ENCODE results near the gene AOC1. TPM values are rescaled to one million over a fixed set of nuclear protein-coding genes. Genes with fewer than 3 reads are reported as not detected.

The AOC1 gene, protein sequence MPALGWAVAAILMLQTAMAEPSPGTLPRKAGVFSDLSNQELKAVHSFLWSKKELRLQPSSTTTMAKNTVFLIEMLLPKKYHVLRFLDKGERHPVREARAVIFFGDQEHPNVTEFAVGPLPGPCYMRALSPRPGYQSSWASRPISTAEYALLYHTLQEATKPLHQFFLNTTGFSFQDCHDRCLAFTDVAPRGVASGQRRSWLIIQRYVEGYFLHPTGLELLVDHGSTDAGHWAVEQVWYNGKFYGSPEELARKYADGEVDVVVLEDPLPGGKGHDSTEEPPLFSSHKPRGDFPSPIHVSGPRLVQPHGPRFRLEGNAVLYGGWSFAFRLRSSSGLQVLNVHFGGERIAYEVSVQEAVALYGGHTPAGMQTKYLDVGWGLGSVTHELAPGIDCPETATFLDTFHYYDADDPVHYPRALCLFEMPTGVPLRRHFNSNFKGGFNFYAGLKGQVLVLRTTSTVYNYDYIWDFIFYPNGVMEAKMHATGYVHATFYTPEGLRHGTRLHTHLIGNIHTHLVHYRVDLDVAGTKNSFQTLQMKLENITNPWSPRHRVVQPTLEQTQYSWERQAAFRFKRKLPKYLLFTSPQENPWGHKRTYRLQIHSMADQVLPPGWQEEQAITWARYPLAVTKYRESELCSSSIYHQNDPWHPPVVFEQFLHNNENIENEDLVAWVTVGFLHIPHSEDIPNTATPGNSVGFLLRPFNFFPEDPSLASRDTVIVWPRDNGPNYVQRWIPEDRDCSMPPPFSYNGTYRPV
- total RNA-seq (1 to 10 TPM in 1 of 10 donors, under 1 TPM in 7, not detected in 2; 0.09 to 1.2 (median 0.37) TPM), polyA plus RNA-seq (under 1 TPM in 1 of 2 donors, not detected in 1; 0.04 TPM)
- long read RNA-seq, donor 1, partial matches to known transcripts, result 1 of 2 reads
- long read RNA-seq, donor 1, other reads (novel, unspliced or antisense), result 1 of 2 reads
- long read RNA-seq, donor 2, result 0 reads
- long read RNA-seq, donor 3, partial matches to known transcripts, result 0 of 1 reads
- long read RNA-seq, donor 3, other reads (novel, unspliced or antisense), result 1 of 1 reads

DNA sequence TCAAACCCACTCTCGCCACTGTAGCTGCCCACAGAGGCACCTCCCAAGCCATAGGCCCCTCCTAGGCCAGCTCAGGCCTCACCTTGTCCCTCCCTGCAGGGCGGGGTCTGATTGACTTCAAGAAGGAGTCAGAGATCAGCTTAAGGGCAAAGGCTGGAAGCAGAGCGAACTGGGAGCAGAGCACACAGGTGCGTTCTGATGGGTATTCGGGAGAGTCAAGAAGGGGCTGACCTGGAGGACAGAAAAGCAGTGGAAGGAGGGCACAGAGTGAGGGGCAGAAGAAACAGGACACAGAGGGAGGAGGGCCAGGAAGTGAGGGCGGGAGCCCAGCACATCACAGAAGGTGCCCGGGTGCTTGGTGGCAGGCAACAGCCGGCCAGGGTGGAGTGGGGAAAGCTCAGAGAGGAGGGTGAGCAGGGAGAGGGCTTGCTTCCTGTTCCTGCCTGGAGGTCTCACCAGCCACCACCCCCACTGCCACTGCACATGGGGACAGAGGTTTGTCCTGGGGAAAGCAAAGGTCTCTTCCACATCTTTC lies at the start of gene AOC1:
TSS of gene AOC1 (plus strand) at position 147 of the 535 bp plus-strand sequence. CDS start 3,954 bp downstream, outside the sequence.
- DNase-seq (no peak), ATAC-seq (no peak)
- H3K27me3 ChIP-seq, result peaks cover 0 to 28% (median 4%) of the 10 kb centered on the region in 7 donors
- H3K9me3 ChIP-seq, result no peaks in the 10 kb centered on the region
- intact Hi-C loops (cut with DNase I), result no loop called here
- no peaks in the 10 kb centered on the region for H3K36me3 ChIP-seq
- 69% methylated on average over 8 of the region's 8 CpGs for WGBS, 2 donors
- no peaks in the 10 kb centered on the region for H3K4me1 ChIP-seq
- no peak for TF ChIP-seq CTCF (IDR thresholded peaks at IDR 0.05)
- H3K4me3 ChIP-seq, result no peak within 1 kb of the TSS
- no peak within 1 kb of the TSS for H3K27ac ChIP-seq

GRCh38 chr7:150803161-150803860 lies 49.0 kb upstream of the AOC1 start:
- peak in 5 of 8 donors; percentile 10 to 47 (median 18) for ATAC-seq
- WGBS, 2 donors, result 53 to 57% methylated on average over 10 of the region's 10 CpGs
- no peak overlapping the region for H3K4me3 ChIP-seq
- intact Hi-C loops (cut with DNase I), result no loop called here
- peak overlapping the region in 1 of 10 donors; percentile 31 for H3K27ac ChIP-seq
- peaks cover 0 to 29% (median 0%) of the 10 kb centered on the region in 9 donors for H3K36me3 ChIP-seq
- DNase-seq, result no peak
- peaks cover 0 to 44% (median 25%) of the 10 kb centered on the region in 7 donors for H3K27me3 ChIP-seq
- TF ChIP-seq CTCF (IDR thresholded peaks at IDR 0.05), result no peak
- H3K9me3 ChIP-seq, result peaks cover 0 to 19% (median 13%) of the 10 kb centered on the region in 11 donors
- H3K4me1 ChIP-seq, result peaks cover 0 to 44% (median 17%) of the 10 kb centered on the region in 9 donors

DNA sequence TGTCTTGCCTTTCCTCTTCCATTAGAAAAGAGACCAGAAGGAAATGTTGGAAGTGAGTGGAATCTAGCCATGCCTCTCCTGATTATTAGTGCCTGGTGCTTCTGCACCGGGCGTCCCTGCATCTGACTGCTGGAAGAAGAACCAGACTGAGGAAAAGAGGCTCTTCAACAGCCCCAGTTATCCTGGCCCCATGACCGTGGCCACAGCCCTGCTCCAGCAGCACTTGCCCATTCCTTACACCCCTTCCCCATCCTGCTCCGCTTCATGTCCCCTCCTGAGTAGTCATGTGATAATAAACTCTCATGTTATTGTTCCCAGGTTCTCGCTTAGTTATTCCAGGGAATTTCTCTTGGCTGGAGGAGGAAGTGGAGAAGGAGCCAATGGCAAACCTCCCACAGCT lies 47.5 kb upstream of the AOC1 start:
- Histone ChIP-seq H3K27me3 (peaks cover 0 to 29% (median 15%) of the 10 kb centered on the region in 7 donors), H3K9me3 (peaks cover 0 to 19% (median 13%) of the 10 kb centered on the region in 11 donors), H3K27ac (no peak overlapping the region), H3K4me1 (peaks cover 0 to 36% (median 17%) of the 10 kb centered on the region in 9 donors), H3K4me3 (no peak overlapping the region), H3K36me3 (peaks cover 0 to 29% (median 0%) of the 10 kb centered on the region in 9 donors)
- DNase-seq (no peak), ATAC-seq (no peak)
- intact Hi-C loops (cut with DNase I), result no loop called here
- TF ChIP-seq CTCF (IDR thresholded peaks at IDR 0.05), result no peak
- 72 to 80% methylated on average over 5 of the region's 5 CpGs for WGBS, 2 donors

All from heart right ventricle (tissue), 16 donors.